Caki2 (cell line): ENCODE results near the gene FCGBP. TPM values are rescaled to one million over a fixed set of nuclear protein-coding genes. Genes with fewer than 3 reads are reported as not detected.
"Not testable (repeated sequence)": the region's sequence is repeated elsewhere in the genome, so short reads cannot be mapped to it uniquely, and the experiment has no call there.

Source experiments
- DNase-seq: peaks from one replicate; pipeline ENCODE4 v3.0.0-alpha.2; 2015; ENCODE audit warnings: low read depth
- in situ Hi-C: cut with HindIII; loops from 2 replicates; pipeline ENCODE4 v1.10.0; 2016; ENCODE audit warnings: low sequenced_read_pairs, low pct_unique_long_range_greater_than_20kb, mixed read lengths
- total RNA-seq: library from RNA; depleted of rRNA; stranded (reverse); fragments of >200 nt; shearing (Covaris generic); gene quantifications from 2 replicates; pipeline ENCODE4 v1.2.3, GENCODE V29; 2014; ENCODE audit warnings: low replicate concordance

The FCGBP gene
- total RNA-seq, 1 experiment from 2014 or later: 0.30 TPM

GRCh38 chr19:39927076-39927475, 7.4 kb downstream of the FCGBP start:
- in situ Hi-C loops: no loop called here
- no peak for DNase-seq

DNA sequence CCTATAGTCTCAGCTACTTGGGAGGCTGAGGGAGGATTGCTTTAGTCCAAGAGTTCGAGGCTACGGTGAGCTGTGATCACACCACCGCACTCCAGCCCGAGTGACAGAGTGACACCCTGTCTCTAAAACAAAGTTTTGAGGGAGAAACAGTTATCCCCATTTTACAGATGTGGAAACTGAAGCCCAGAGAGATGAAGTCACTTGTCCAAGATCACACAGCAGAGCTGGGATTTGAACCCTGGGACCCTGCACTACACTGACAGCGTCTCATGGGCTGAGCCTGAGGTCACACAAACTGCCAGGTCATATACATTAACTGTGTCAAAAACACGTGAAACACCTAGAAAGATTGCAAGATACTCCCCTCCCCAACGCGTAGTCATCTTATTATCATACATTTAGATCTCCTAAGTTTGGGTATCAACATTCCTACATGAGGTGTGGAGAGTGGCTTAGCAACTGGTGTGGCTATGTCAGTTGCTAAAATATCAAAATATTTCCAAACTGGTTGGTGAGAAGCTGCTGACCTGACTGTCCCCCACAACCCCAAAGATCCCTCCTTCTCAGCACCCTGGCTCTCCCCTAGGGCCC, 8.2 kb downstream of the FCGBP start:
- no peak for DNase-seq
- in situ Hi-C loops: no loop called here

GRCh38 chr19:39924952-39925351, 9.5 kb downstream of the FCGBP start:
- in situ Hi-C loops: no loop called here
- DNase-seq: no peak

- in situ Hi-C loops: no loop called here
- no peak for DNase-seq
Observed at GRCh38 chr19:39924389-39924788, 10.0 kb downstream of the FCGBP start.

- in situ Hi-C loops: no loop called here
Observed at GRCh38 chr19:39923862-39924261, 10.6 kb downstream of the FCGBP start.

DNA sequence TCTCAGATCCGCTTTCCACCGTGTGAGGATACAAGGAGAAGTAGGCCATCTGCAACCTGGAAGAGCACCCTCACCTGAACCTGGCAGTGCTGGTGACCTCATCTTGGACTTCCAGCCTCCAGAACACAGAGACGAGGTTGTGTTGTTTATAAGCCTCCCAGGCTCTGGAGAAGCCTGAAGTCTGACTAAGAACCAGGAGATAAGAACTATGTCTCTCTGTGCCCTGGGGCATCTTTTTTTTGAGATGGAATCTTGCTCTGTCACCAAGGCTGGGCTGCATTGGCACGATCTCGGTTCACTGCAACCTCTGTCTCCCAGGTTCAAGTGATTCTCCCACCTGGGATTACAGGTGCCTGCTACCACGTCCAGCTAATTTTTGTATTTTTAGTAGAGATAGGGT, 14.5 kb downstream of the FCGBP start:
- DNase-seq: no peak
- in situ Hi-C loops: no loop called here

More at GRCh38 chr19:39923862-39924261, 10.6 kb downstream of the FCGBP start:
- DNase-seq: no peak

DNA sequence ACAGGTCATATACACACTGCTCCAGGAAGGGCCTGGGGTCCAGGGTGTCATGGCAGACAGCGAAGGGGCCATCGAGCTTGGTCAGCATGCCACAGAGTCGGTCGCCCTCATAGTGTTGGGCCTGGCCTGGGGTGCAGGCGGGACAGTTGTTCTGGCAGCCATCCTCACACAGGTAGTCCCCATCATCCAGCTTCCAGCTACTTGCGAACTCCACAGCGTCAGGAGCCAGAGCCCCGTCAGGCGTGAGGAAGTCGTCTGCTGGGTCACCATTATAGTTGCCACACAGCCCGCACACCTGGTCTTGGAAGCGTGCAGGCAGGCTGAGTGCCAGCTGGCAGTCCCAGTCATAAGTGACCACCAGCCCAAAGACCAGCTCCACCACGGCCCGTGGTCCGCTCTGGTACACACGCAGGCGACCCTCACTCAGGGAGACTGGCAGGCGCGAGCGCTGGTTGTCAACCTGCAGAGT, 16.2 kb downstream of the FCGBP start:
- in situ Hi-C loops: no loop called here
- no peak for DNase-seq

- no peak for DNase-seq
- in situ Hi-C loops: no loop called here
Observed at GRCh38 chr19:39917561-39918182, 16.8 kb downstream of the FCGBP start.

DNA sequence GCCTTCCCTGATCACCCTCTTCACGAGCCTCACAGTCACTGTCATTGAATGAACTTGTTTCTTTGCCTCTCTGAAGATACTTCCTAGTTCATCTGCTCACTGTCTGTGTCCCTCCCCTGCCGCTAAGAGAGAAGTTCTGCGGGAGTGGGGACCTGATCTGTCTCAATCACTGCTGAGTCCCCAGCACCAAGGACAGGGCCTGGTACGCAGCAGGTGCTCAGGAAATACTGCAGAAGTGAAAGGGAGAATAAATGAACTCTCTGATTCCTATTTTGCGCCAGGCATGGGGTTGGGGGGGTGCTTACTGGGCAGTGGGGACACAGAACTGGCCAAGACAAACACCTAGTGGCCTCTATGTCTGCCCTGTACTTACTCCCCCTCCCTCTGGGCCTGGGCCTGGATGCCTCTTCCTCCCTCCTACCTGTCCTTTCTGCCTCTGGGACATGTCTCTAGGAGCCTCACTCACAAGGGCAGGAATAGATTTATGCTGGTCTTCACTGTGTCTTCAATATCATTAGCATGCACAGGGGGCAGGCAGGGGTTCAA, 17.5 kb downstream of the FCGBP start:
- no peak for DNase-seq
- in situ Hi-C loops: no loop called here

GRCh38 chr19:39916236-39916635, 18.2 kb downstream of the FCGBP start:
- in situ Hi-C loops: no loop called here
- DNase-seq: no peak

GRCh38 chr19:39915848-39916215, 18.6 kb downstream of the FCGBP start:
- DNase-seq: no peak
- in situ Hi-C loops: no loop called here

DNA sequence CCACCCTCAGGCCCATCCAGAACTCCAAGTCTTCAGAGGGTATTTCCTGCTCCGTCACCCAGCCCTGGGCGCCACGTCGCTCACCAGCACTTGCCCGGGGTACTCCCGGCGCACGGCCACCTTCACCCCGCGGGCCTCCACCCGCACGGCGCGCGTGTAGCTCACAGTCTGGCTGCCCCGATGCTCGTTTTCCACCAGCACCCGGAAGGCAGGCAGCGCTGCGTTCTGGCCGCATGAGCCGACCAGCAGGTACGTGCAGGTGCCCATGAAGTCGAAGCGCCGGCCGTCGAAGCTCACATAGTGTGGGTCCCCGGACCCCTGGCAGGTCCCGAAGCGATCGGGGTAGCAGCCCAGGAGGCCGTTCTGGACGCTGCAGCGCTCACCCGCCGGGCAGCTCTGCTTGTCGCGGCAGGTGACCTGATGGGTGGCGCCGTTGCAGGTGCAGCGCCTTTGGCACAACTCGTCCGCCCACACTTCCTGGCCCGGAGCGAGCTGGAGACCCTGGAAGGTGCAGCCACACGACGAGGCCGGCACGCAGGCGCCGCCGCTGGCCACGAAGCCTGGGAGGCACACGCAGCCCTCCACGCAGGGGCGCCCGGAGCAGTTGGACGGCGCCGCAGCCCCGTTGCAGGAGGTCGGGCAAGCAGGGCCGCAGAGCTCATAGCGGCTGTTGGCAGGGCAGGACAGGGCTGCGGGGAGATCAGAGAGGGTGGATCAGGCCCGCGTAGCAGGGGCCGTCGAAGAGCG, 19.2 kb downstream of the FCGBP start:
- in situ Hi-C loops: no loop called here
- DNase-seq: no peak

DNA sequence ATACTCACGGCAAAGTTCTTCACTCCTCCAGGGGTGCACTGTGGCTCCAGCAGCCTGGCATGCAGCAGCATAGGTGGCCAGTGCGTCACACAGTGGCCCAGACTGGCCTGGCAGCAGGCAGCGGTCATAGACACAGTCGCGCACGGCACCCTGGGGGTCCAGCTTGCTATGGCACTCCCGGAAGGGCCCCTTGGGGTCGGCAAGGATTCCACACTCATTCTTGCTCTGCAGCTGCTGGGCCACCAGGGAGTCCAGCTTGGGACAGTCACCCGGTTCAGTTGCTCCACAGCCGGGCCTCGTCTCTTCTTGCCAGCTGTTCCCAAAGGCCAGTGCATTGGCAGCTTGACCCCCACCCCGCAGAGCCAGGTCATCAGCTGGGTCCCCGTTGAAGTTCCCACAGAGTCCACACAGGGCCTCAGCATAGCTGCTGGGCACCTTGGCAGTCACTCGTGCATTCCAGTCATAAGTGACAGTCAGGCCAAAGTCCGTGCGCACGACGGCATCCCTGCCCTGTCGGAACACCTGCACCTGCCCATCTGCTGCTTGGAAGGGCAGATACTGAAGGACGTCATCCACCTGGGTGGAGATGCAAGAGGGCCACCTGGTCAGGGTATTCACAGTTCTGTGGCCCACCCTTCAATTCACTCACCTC, 20.6 kb downstream of the FCGBP start:
- in situ Hi-C loops: no loop called here
- no peak for DNase-seq

- in situ Hi-C loops: no loop called here
- DNase-seq: no peak
Observed at GRCh38 chr19:39908803-39909202, 25.6 kb downstream of the FCGBP start.

DNA sequence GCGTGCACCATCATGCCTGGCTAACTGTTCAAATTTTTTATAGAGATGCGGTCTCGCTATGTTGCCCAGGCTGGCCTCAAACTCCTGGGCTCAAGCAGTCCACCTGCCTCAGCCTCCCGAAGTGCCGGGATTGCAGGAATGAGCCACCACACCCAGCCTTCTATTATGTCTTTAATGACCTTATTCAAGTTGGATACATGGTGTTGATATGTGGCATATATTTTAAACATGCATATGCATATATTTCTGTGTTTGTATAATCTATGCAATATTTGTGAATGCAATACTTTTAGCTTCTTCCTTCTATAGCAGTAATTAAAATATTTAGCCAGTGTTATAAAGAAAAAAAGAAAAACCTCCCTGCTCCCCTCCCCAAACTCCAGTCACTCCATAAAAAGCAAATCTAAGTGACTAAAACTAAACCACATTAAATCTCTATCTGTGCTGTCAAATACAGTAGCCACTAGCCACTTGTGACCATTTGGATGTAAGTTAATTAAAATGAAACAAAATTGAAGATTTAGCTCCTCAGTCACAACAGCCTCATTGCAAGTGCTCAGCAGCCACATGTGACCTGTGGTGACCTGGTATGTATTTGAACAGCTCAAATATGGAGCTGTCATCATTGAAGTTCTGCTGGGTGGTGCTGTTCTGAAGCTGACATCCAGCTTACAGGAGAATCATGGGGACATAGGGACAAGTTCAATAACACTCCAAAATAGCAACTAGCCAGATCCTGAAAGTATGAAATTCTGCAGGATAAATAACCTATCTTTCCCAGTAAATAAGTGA, 27.4 kb downstream of the FCGBP start:
- in situ Hi-C loops: no loop called here
- no peak for DNase-seq

GRCh38 chr19:39906283-39906682, 28.2 kb downstream of the FCGBP start:
- DNase-seq: no peak
- in situ Hi-C loops: no loop called here

DNA sequence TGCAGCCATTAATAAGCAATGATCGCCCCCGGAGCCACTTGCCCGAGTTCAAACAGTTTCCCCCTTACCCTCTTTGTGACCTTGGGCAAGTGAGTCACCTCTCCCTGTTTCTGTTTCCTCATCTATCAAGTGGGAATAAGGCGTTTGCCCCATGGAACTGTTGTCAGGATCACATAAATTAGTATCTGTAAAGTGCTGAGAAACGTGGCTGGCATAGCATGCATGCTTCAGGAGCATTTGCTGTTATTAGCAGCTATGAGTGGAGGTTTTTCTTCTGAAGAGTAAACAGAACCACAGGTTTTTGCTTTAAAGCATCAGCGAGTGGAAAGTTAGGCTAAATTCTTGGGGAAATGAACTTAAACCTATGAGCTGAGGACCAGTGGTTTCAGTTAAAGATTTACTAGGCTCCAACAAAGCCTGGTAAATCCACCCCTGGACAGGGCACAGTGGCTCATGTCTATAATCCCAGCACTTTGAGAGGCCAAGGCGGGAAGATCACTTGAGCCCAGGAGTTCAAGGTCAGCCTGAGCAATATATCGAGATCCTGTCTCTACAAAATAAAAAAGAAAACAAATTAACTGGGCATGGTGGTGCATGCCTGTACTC, 30.8 kb downstream of the FCGBP start:
- DNase-seq, in situ Hi-C loops: not testable (repeated sequence)

- in situ Hi-C loops, DNase-seq: not testable (repeated sequence)
Observed at GRCh38 chr19:39902326-39902725, 32.1 kb downstream of the FCGBP start.
